Choroid plexus epithelial cell (primary cell): ENCODE measurements around the gene TGFBR3L.

Source experiments
- DNase-seq: peaks from one replicate; pipeline ENCODE4 v3.0.0-alpha.2; 2010; ENCODE audit warnings: low read depth
- H3K4me3 ChIP-seq: 2 replicates; pipeline ENCODE4 v1.5.1; 2011; ENCODE audit warnings: low read depth, mild to moderate bottlenecking, control low read depth, low read length, moderate library complexity
- TF ChIP-seq, protein P1 (sequence below): conservative IDR thresholded peaks from 2 replicates; pipeline ENCODE4 v1.5.1; 2011; ENCODE audit warnings: low read depth, mild to moderate bottlenecking, control low read depth, inconsistent platforms, low read length, moderate library complexity

Gene TGFBR3L

DNA sequence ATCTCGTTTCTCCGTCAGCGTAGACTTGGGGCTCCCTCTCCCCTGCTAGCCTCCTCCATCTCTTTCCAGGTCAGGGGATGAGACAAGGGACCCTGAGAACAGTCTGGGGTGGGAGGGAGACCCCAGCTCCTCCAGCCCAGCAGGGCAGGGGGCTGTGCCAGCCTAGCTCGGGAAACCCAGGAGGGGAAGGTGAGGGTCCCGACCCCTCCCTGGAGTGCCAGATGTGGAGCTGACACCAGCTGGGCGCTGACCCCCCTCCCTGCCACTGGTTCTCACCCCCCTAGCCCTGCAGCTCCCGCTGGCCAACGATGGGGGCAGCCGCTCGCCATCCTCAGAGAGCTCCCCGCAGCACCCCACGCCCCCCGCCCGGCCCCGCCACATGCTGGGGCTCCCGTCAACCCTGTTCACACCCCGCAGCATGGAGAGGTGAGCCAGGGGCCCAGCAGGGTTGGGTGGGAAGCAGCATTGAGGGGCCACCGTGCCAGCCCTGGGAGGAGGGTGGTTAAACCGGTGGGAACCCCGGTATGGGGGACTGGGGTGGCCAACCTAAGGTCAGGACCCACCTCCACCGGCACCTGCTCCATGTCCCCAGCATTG is 5.1 kb upstream of the TGFBR3L start:
- TF ChIP-seq, protein P1, sequence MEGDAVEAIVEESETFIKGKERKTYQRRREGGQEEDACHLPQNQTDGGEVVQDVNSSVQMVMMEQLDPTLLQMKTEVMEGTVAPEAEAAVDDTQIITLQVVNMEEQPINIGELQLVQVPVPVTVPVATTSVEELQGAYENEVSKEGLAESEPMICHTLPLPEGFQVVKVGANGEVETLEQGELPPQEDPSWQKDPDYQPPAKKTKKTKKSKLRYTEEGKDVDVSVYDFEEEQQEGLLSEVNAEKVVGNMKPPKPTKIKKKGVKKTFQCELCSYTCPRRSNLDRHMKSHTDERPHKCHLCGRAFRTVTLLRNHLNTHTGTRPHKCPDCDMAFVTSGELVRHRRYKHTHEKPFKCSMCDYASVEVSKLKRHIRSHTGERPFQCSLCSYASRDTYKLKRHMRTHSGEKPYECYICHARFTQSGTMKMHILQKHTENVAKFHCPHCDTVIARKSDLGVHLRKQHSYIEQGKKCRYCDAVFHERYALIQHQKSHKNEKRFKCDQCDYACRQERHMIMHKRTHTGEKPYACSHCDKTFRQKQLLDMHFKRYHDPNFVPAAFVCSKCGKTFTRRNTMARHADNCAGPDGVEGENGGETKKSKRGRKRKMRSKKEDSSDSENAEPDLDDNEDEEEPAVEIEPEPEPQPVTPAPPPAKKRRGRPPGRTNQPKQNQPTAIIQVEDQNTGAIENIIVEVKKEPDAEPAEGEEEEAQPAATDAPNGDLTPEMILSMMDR = no peak
- H3K4me3 ChIP-seq = no peak overlapping the region
- no peak for DNase-seq

DNA sequence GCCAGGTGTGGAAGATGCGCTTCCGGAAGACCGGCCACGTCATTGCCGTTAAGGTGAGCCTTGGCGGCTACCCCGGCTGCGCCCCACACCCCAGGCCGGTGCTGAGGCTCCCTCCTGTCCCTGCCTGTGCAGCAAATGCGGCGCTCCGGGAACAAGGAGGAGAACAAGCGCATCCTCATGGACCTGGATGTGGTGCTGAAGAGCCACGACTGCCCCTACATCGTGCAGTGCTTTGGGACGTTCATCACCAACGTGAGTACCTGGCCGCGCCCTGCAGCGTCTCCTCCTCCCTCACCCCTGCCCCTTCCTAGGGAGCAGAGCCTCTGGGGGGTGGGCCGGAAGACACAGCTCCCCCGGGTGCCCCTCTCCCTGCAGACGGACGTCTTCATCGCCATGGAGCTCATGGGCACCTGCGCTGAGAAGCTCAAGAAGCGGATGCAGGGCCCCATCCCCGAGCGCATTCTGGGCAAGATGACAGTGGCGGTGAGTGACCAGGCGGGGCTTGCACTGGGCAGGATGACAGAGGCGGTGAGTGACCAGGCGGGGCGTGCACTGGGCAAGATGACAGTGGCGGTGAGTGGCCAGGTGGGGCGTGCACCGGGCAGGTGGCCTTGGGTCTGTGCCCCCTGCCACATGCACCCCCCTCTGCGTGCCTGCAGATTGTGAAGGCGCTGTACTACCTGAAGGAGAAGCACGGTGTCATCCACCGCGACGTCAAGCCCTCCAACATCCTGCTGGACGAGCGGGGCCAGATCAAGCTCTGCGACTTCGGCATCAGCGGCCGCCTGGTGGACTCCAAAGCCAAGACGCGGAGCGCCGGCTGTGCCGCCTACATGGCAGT is 4.1 kb upstream of the TGFBR3L start:
- TF ChIP-seq, protein P1 = no peak
- DNase-seq = no peak

DNA sequence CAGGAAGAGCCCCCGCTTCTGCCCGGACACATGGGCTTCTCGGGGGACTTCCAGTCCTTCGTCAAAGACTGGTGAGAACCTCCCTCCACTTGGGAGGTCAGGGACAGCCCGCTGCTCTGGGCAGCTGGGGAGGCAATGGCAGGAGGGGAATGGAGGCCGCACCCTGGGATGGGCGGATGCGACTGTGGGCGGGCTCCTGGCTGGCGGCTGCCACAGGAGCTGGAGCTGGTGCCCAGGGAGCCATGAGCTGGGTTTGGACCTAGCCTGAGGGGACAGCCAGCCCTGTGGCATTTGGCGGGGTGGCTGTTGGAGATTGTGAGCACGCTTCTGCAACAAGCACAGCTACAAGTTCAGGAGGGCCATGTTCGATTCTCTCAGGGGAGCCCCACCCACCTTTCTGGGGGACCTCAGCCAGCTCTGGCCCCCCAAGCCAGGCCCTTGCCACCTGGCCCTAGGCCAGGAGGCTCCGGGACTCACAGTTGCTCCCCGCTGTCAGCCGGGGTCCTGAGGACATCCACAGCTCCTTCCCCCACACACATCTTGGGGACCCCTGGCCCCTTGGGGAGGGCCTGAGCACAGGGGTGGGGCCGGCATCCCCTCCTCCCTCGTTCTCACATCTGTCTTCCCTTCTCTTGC is 3.0 kb upstream of the TGFBR3L start:
- TF ChIP-seq, protein P1 = no peak
- no peak overlapping the region for H3K4me3 ChIP-seq
- no peak for DNase-seq

More for the DNA sequence above, 4.1 kb upstream of the TGFBR3L start:
- no peak overlapping the region for H3K4me3 ChIP-seq

DNA sequence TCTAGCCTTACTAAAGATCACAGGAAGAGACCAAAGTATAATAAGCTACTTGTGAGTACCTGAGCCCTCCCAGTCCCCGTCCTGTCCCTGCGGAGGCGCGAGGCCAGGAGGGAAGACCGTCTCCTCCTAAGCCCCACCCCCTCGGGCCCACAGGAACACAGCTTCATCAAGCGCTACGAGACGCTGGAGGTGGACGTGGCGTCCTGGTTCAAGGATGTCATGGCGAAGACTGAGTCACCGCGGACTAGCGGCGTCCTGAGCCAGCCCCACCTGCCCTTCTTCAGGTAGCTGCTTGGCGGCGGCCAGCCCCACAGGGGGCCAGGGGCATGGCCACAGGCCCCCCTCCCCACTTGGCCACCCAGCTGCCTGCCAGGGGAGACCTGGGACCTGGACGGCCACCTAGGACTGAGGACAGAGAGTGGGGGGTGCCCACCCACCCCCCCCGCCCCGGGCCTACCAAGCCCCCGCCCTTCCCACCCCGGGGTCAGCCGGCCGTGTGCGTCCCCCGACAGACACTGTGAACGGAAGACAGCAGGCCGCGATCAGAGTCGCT is 2.4 kb upstream of the TGFBR3L start:
- H3K4me3 ChIP-seq = no peak overlapping the region
- DNase-seq = no peak
- TF ChIP-seq, protein P1 = no peak

DNA sequence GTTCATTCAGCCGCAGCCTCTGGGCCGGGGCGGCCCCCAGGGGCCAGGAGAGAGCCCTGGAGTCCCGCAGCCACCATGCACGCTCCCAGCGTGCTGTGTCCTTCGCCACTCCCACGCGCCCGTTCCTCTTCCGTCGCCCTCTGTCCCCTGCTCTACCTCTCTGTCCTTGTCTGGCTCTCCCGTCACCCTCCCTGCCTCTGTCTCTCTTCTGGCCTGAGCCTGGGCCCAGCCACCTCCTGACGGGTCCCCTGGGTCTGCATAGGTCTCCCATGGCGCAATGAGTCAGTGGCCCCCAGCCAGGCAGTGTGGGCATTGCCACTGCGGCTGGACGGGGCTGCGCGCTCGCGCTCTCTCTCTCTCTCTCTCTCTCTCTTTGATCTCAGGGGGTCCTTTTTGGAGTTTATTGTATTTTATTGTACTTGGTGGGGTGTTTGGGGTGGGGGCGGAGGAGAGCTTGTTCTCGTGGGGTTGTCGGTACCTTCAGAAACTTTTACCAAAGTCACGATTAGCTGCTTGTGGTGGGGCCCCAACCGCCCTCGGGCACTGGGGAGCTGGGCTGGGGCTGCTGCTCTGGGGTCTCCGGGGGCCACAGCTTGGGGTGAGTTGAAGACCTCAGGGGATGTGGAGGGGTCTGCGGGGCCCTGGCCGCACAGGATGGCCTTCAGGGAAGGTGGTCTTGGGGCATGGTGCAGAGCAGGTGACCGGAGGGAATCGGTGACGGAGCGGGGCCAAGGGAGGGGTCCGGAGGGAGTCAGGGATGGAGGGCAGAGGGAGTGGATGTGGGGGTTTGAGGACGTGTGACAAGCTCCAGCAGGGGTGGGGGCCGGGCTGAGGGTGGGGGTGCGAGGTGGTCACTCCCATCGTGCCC is 1.7 kb upstream of the TGFBR3L start:
- no peak overlapping the region for H3K4me3 ChIP-seq
- TF ChIP-seq, protein P1 = no peak
- no peak for DNase-seq

DNA sequence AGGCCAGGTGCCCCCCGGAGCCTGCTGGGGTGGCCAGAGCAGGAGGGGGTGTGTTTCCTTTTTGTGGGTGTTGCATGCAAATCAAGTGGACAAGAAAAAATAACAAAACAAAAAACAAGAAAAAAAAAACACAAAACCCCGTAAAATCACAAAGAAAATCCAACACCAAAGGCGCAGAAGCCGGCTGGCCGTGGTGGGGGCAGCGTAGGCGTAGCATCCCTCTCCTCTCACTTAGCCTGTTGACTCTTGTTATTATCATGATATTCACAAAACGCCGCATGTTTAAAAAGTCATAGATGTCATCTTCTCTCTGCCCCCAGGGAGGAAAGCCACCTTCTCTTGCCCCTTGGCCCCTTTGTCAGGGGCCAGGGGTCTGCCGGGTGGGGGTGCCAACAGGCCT is 978 bp upstream of the TGFBR3L start:
- no peak overlapping the region for H3K4me3 ChIP-seq
- TF ChIP-seq, protein P1 = no peak

More for the DNA sequence above, 978 bp upstream of the TGFBR3L start:
- no peak for DNase-seq
